SU-DHL-6 (cell line): Measurements from ENCODE around the gene GALNT11.

ENCODE experiments used
- H2AFZ ChIP-seq: fragments of 200-600 bp; sonication (generic); 2 replicates; pipeline ENCODE4 v1.6.1; 2014; ENCODE audit warnings: low read depth, mild to moderate bottlenecking, moderate library complexity, mixed read lengths, antibody characterized with exemption, low read length; ENCODE audit not compliant: severe bottlenecking
- H3F3A ChIP-seq: fragments of 200-600 bp; shearing (Covaris generic); 2 replicates; pipeline ENCODE4 v1.6.0; 2016; ENCODE audit warnings: antibody characterized with exemption, mild to moderate bottlenecking; ENCODE audit not compliant: insufficient read depth
- H3K27ac ChIP-seq: fragments of 200-600 bp; sonication (generic); 2 replicates; pipeline ENCODE4 v1.5.1; 2016; ENCODE audit warnings: low read depth, mild to moderate bottlenecking, low read length, moderate library complexity, mixed read lengths
- H3K27me3 ChIP-seq: fragments of 200-600 bp; sonication (generic), shearing (Covaris generic); 2 replicates; pipeline ENCODE4 v1.6.0; 2014; ENCODE audit warnings: mild to moderate bottlenecking, low read length
- H3K36me3 ChIP-seq: fragments of 200-600 bp; sonication (generic); 2 replicates; pipeline ENCODE4 v1.6.1; 2014; ENCODE audit warnings: mild to moderate bottlenecking, low read length, mixed read lengths
- H3K4me2 ChIP-seq: fragments of 300-600, 200-600 bp; shearing (Covaris generic), sonication (generic); 2 replicates; pipeline ENCODE4 v1.6.0; 2014; ENCODE audit warnings: low read length, low read depth, mild to moderate bottlenecking; ENCODE audit not compliant: poor library complexity, severe bottlenecking
- H3K4me3 ChIP-seq: fragments of 200-600 bp; sonication (generic); 2 replicates; pipeline ENCODE4 v1.5.1; 2014; ENCODE audit warnings: antibody characterized with exemption, low read length, mild to moderate bottlenecking, mixed read lengths; ENCODE audit not compliant: insufficient read depth, poor library complexity, severe bottlenecking
- H3K79me2 ChIP-seq: fragments of 200-600 bp; sonication (generic); 2 replicates; pipeline ENCODE4 v1.6.1; 2014; ENCODE audit warnings: mild to moderate bottlenecking, low read length, moderate library complexity; ENCODE audit not compliant: insufficient read depth
- H3K9ac ChIP-seq: fragments of 200-600 bp; sonication (generic); 2 replicates; pipeline ENCODE4 v1.7.0; 2014; ENCODE audit warnings: mild to moderate bottlenecking, low read length
- H3K9me2 ChIP-seq: fragments of 200-600 bp; sonication (generic); replicated peaks from 2 replicates; pipeline ENCODE4 v1.6.1; 2014; ENCODE audit warnings: low read length; ENCODE audit not compliant: insufficient read depth
- H3K9me3 ChIP-seq: fragments of 200-600 bp; sonication (generic); 2 replicates; pipeline ENCODE4 v1.6.1; 2014; ENCODE audit warnings: low read length, mixed read lengths; ENCODE audit not compliant: insufficient read depth
- H4K20me1 ChIP-seq: fragments of 200-600 bp; sonication (generic); 2 replicates; pipeline ENCODE4 v1.6.1; 2014; ENCODE audit warnings: low read depth, mild to moderate bottlenecking, antibody characterized with exemption, low read length, moderate library complexity, mixed read lengths
- CTCF ChIP-seq: fragments of 200-600 bp; sonication (generic); IDR thresholded peaks from one replicate; pipeline ENCODE4 v1.5.1; 2017; ENCODE audit warnings: antibody characterized with exemption, mild to moderate bottlenecking, low read length, moderate library complexity; ENCODE audit not compliant: insufficient read depth, poor library complexity, severe bottlenecking
- EZH2phosphoT487 ChIP-seq: fragments of 200-600 bp; sonication (generic), shearing (Covaris generic); conservative IDR thresholded peaks from 2 replicates; pipeline ENCODE4 v1.6.1; 2018; ENCODE audit warnings: mild to moderate bottlenecking, antibody characterized with exemption, low read length, moderate library complexity, mixed read lengths

GALNT11 gene

GRCh38 chr7:152127229-152127628 lies 101.8 kb downstream of the GALNT11 start:
- no peaks in the 10 kb centered on the region for H3K9me3 ChIP-seq
- H3K4me2 ChIP-seq = no peak overlapping the region
- no peaks in the 10 kb centered on the region for H3K27me3 ChIP-seq
- H3K9ac ChIP-seq = no peak overlapping the region
- no peaks in the 10 kb centered on the region for H3K9me2 ChIP-seq
- H3K79me2 ChIP-seq = no peaks in the 10 kb centered on the region
- no peak overlapping the region for H2AFZ ChIP-seq
- no peak for TF ChIP-seq EZH2phosphoT487
- TF ChIP-seq CTCF = no peak
- H4K20me1 ChIP-seq = no peaks in the 10 kb centered on the region
- 0 out of 2 replicates have a peak, but pooled peaks cover 6% of the 10 kb centered on the region for H3F3A ChIP-seq
- no peak overlapping the region for H3K4me3 ChIP-seq
- peaks cover 27% of the 10 kb centered on the region for H3K36me3 ChIP-seq
- H3K27ac ChIP-seq = no peak overlapping the region

- Histone ChIP-seq H4K20me1 (no peaks in the 10 kb centered on the region), H3K27ac (no peak overlapping the region), H3K79me2 (no peaks in the 10 kb centered on the region), H3K9ac (no peak overlapping the region), H3F3A (0 out of 2 replicates have a peak, but pooled peaks cover 6% of the 10 kb centered on the region), H3K9me3 (no peaks in the 10 kb centered on the region), H2AFZ (no peak overlapping the region), H3K36me3 (peaks cover 27% of the 10 kb centered on the region), H3K4me2 (no peak overlapping the region), H3K9me2 (no peaks in the 10 kb centered on the region), H3K4me3 (no peak overlapping the region), H3K27me3 (no peaks in the 10 kb centered on the region)
- no peak for TF ChIP-seq EZH2phosphoT487
- no peak for TF ChIP-seq CTCF
Observed at GRCh38 chr7:152128252-152128651, 102.8 kb downstream of the GALNT11 start.

DNA sequence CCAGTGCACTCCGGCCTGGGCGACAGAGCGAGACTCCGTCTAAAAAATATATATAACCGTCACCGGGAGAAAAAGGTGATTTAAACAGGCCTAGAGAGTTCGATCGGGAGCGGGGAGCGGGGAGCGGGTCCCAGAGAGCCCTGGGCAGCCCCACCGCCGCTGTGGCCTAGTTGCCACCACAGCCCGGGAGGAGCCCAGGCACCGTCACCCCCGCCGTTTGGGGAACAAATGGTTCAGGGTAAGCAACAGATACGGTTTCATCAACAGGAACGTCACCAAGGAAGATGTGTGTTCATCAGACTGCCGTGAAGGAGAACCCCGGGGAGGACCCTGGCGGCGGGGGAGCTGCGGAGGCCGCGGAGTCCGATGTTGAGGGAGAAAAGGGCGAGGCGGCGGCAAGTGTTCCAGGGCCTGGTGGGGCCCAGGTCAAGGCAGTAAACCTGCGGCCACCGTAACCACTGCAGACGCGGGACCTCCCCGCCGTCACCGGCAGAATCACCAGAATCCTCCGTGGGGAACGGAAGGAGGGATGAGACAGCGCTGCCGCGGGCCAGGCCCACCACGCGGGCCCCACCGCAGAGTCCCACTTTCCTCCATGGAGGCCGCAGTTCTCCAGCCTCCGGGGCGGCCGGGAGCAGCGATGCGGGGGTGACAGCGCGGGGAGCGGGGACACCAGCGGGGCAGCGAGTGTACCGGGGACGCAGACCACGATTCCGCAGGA lies 103.4 kb downstream of the GALNT11 start:
- H3K9me3 ChIP-seq = no peaks in the 10 kb centered on the region
- no peak overlapping the region for H2AFZ ChIP-seq
- TF ChIP-seq CTCF (no peak), EZH2phosphoT487 (no peak)
- H3K4me2 ChIP-seq = no peak overlapping the region
- no peak overlapping the region for H3K27ac ChIP-seq
- H3F3A ChIP-seq = 0 out of 2 replicates have a peak, but pooled peaks cover 6% of the 10 kb centered on the region
- H3K9ac ChIP-seq = no peak overlapping the region
- no peaks in the 10 kb centered on the region for H3K79me2 ChIP-seq
- peaks cover 23% of the 10 kb centered on the region for H3K36me3 ChIP-seq
- H3K4me3 ChIP-seq = no peak overlapping the region
- H4K20me1 ChIP-seq = no peaks in the 10 kb centered on the region
- no peaks in the 10 kb centered on the region for H3K9me2 ChIP-seq
- no peaks in the 10 kb centered on the region for H3K27me3 ChIP-seq
